HG03196 (cell line): Measurements from ENCODE around the gene ZBBX.
"Not testable (repeated sequence)": the region's sequence is repeated elsewhere in the genome, so short reads cannot be mapped to it uniquely, and the experiment has no call there.

Experiments
- ATAC-seq: cut with Tn5 transposase; IDR thresholded peaks from one replicate; pipeline ENCODE4 v1.9.1; 2021; ENCODE audit not compliant: unreplicated experiment

The ZBBX gene, protein sequence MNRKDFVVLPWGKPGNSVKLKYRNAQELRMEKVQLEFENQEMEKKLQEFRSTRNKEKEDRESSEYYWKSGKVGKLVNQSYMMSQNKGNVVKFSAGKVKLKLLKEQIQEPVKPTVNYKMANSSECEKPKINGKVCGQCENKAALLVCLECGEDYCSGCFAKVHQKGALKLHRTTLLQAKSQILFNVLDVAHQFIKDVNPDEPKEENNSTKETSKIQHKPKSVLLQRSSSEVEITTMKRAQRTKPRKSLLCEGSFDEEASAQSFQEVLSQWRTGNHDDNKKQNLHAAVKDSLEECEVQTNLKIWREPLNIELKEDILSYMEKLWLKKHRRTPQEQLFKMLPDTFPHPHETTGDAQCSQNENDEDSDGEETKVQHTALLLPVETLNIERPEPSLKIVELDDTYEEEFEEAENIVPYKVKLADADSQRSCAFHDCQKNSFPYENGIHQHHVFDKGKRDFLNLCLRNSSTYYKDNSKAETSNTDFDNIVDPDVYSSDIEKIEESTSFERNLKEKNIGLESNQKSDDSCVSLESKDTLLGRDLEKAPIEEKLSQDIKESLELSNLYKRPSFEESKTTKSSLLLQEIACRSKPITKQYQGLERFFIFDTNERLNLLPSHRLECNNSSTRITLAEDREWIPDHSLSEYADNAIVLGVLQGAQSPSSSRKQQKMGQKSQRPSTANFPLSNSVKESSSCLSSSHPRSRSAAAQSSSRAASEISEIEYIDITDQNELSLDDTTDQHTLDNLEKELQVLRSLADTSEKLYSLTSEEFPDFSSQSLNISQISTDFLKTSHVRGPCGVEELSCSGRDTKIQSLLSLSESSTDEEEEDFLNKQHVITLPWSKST

GRCh38 chr3:167380004-167380689 lies at the start of gene ZBBX:
Gene ZBBX, minus strand, starts transcription at chr3:167380297. Its CDS starts 7,396 bp downstream, at chr3:167372901.
- ATAC-seq, result peak; percentile 100

DNA sequence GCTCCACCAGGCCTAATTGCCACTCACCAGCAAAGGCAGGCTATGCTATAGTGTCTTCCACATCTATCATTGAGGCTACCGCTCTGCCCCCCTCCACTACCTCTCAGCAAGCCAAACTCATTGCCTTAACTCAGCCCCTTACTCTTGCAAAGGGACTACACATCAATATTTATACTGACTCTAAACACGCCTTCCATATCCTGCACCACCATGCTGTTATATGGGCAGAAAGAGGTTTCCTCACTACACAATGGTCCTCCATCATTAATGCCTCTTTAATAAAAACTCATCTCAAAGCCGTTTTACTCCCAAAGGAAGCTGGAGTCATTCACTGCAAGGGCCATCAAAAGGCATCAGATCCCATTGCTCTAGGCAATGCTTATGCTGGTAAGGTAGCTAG lies 46.9 kb upstream of the ZBBX start:
- ATAC-seq, result not testable (repeated sequence)

DNA sequence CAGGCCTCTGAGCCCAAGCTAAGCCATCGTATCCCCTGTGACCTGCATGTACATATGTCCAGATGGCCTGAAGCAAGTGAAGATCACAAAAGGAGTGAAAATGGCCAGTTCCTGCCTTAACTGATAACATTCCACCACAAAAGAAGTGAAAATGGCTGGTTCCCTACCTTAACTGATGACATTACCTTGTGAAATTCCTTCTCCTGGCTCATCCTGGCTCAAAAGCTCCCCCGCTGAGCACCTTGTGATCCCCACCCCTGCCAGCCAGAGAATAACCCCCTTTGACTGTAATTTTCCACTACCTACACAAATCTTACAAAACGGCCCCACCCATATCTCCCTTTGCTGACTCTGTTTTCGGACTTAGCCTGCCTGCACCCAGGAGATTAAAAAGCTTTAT lies 42.3 kb upstream of the ZBBX start:
- not testable (repeated sequence) for ATAC-seq

DNA sequence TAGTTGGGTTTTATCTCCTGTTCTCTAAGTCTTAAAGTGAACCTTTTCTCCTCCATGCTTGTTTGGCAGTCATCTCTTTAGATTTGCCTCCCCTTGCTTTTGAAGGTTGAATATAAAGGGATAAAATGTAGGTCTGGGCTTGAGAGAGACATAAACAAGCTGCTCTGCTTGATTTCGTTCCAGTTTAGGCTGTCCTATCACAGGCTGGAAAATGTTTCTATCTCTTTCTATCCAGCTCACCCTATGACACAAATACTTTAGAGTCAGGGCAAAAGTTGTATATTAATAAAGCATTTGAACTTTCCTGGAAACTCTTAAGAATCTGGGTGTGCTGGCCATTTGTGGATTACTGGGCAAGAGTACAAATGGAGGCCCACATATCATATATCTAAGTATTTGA lies 29.5 kb upstream of the ZBBX start:
- ATAC-seq, result no peak

DNA sequence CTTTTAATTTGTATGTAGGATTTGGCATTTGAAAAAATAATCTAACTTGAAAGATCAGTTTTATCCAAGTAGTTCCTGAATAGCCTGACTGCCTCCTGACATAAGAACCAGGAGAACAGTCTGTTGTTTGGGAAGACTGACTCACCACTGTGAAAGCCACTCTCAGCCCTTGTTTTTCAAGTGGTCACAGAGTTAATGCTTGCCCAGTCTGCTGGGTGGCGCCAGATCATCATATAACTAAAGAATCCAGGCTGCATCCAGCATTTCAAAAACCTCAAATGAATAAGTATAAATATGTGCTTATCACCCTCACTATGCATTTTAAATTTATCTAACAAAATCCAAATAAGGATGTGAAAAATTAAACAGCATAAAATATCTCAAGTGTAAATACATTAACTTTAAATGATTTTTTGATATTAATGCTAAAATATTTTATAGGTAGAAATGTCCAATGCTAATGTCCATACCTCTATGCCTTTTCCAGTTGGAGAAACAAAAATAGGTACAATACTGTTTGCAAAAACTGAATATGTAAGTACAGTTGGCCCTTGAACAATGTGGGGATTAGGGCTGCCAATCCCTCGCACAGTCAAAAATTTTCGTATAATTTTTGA lies 26.9 kb upstream of the ZBBX start:
- no peak for ATAC-seq

DNA sequence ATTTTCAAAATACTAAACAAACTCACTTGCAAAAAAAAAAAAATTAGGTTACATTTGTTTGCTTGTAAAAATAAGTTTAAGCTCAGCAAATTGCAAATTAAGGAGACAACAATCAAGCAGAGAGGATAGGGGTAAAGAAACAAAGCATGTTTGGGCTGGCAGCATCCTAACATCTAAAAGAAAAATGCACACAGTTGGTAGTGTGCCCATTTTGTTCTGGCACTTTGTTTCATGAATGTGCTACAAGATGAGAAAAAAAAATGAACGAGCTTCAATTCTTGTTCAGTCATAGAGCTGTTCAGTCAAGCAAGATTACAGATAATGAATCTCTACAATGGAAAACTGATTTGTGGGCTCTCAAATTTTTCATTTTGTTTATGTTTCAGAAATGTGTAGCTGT lies 17.7 kb upstream of the ZBBX start:
- no peak for ATAC-seq

GRCh38 chr3:167396075-167396474 lies 16.0 kb upstream of the ZBBX start:
- no peak for ATAC-seq

DNA sequence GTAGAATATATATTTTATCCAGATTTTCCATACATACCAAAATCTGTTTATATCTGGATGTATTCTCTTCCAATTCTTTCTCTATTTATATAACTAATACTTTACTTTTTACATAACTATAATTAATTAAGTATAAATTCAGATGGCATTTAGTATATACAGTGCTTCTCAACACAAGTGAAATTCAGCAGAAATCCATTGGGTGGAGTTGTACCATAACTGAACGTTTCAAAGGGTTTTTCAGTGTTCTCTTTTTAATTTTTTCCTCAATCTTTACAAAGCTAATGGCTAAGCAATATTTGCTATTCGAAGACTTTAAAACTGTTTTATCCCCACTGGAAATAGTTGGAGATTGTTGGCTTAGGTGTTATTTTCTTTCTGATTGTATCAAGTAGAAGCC lies 13.9 kb upstream of the ZBBX start:
- ATAC-seq, result no peak

GRCh38 chr3:167382155-167382554 lies 2.1 kb upstream of the ZBBX start:
- ATAC-seq, result no peak

GRCh38 chr3:167375478-167375877 lies 4.6 kb downstream of the ZBBX start:
- ATAC-seq, result no peak

GRCh38 chr3:167372138-167372537 lies 8.0 kb downstream of the ZBBX start:
- no peak for ATAC-seq

DNA sequence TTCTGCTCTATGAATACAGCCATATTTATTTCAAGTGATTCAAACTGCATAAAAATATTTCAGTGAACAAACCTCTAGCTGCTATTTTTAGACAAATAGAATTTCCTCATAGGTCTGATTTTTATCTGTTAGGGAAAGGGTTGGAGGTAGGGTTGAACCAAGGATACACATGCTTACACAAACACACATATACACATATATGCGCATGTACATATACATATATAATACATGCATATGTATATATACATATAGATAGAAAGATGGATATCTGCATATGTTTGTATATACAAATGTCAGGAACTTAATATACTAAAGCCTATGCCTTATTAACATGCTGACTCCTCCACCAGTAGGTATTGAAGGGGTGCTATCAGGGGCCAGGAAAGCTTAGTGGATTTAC lies 18.1 kb downstream of the ZBBX start:
- ATAC-seq, result no peak

- no peak for ATAC-seq
These were observed 18.8 kb downstream of the ZBBX start for GRCh38 chr3:167361306-167361705.

DNA sequence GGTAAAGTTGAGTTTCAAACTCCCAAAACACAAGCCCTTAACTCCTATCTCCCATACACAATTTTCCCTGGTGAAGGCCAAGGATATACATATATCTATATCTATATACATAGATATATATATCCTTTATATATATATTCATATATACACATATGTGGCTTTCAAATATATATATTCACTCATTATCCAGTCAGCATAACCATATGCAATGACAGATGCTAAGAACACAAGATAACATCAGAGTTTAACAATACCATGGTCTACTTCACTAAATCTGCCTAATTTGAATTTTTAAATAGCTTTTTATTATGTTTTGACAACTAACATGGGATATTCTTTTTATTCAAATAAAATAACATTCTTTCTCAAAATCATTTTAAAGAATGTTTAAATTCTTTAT lies 24.7 kb downstream of the ZBBX start:
- no peak for ATAC-seq

GRCh38 chr3:167354751-167355150 lies 25.3 kb downstream of the ZBBX start:
- ATAC-seq, result no peak

DNA sequence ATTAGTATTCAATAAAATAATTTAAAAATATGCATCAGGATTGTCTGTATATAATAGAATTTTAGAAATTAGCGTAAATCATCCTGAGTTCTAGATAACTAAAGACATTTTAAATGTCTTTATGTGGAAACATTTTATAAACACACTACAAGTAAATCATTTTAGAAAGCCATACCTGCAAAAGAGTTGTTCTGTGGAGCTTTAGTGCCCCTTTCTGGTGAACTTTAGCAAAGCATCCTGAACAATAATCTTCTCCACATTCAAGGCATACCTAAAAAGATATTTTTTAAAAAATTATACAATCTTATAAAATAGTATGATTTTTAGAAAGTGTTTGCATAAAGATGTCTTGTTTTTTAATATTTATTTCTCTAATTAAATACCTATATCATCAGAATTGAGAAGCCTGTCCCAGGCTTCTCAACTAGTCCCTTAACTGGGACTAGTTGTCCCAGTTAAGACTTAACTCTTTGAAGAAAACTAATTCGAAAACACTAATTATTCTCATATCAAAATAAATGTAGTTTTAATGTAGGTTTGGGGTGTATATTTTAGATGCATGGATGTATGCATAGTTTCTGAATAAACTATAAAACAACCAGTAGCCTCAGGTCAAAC lies 29.7 kb downstream of the ZBBX start:
- ATAC-seq, result no peak

- no peak for ATAC-seq
These were observed 33.9 kb downstream of the ZBBX start for GRCh38 chr3:167346171-167346570.

- ATAC-seq, result no peak
These were observed 48.9 kb downstream of the ZBBX start for GRCh38 chr3:167330993-167331785.

GRCh38 chr3:167323572-167323971 lies 56.5 kb downstream of the ZBBX start:
- no peak for ATAC-seq
